Central memory CD8-positive, alpha-beta T cell (primary cell): ENCODE results near the gene GIMAP8.
"Not testable (repeated sequence)": the region's sequence is repeated elsewhere in the genome, so short reads cannot be mapped to it uniquely, and the experiment has no call there.

Experiments
- ATAC-seq: fragments of 150-1000 bp; cut with Tn5 transposase; replicated peaks from 2 replicates; pipeline ENCODE4 v1.10.0; 2022; ENCODE audit warnings: mild to moderate bottlenecking, moderate FRiP score, moderate number of reproducible peaks; ENCODE audit not compliant: poor library complexity, severe bottlenecking; ENCODE audit errors: extremely low read depth
- DNase-seq, 2 donors: peaks; one replicate each; pipeline ENCODE4 v3.0.0; 2021; ENCODE audit warnings: low spot score in 2 of 2
- H3K27ac Mint-ChIP-seq: one replicate; pipeline ENCODE4 v1.8.0; 2022; ENCODE audit warnings: low read depth, mild to moderate bottlenecking, moderate library complexity, mixed read lengths
- H3K27me3 Mint-ChIP-seq: one replicate; pipeline ENCODE4 v1.8.0; 2022; ENCODE audit warnings: mixed read lengths
- H3K36me3 Mint-ChIP-seq: one replicate; pipeline ENCODE4 v1.8.0; 2022; ENCODE audit warnings: mild to moderate bottlenecking, moderate library complexity, mixed read lengths; ENCODE audit not compliant: insufficient read depth
- H3K4me1 Mint-ChIP-seq: one replicate; pipeline ENCODE4 v1.8.0; 2022; ENCODE audit warnings: mixed read lengths
- H3K4me3 Mint-ChIP-seq: one replicate; pipeline ENCODE4 v1.8.0; 2022; ENCODE audit warnings: mild to moderate bottlenecking, moderate library complexity, mixed read lengths
- H3K9me3 Mint-ChIP-seq: one replicate; pipeline ENCODE4 v1.8.0; 2022; ENCODE audit warnings: mixed read lengths

GIMAP8 gene

GRCh38 chr7:150448789-150449147 is 1.7 kb upstream of the GIMAP8 start:
- DNase-seq (peak; percentile 80 to 84), ATAC-seq (peak; percentile 35)
- Mint-ChIP-seq H3K36me3 (peaks cover 18% of the 10 kb centered on the region), H3K4me1 (peaks cover 64% of the 10 kb centered on the region), H3K27me3 (no peaks in the 10 kb centered on the region), H3K9me3 (no peaks in the 10 kb centered on the region), H3K4me3 (peak overlapping the region; percentile 97), H3K27ac (peak overlapping the region; percentile 99)

- peaks cover 23% of the 10 kb centered on the region for H3K36me3 Mint-ChIP-seq
- ATAC-seq, result no peak
- H3K4me1 Mint-ChIP-seq, result peaks cover 70% of the 10 kb centered on the region
- H3K27me3 Mint-ChIP-seq, result no peaks in the 10 kb centered on the region
- no peaks in the 10 kb centered on the region for H3K9me3 Mint-ChIP-seq
- H3K27ac Mint-ChIP-seq, result peak overlapping the region; percentile 99
- DNase-seq, result no peak
- H3K4me3 Mint-ChIP-seq, result peak overlapping the region; percentile 97
Measured at GRCh38 chr7:150449206-150449952, 1.1 kb upstream of the GIMAP8 start.

GRCh38 chr7:150451097-150451793 is 815 bp downstream of the GIMAP8 start:
- peaks cover 2% of the 10 kb centered on the region for H3K9me3 Mint-ChIP-seq
- H3K27me3 Mint-ChIP-seq, result no peaks in the 10 kb centered on the region
- H3K4me1 Mint-ChIP-seq, result peaks cover 82% of the 10 kb centered on the region
- ATAC-seq (peak; percentile 59), DNase-seq (peak; percentile 35 to 37)
- H3K4me3 Mint-ChIP-seq, result peak overlapping the region; percentile 97
- peak overlapping the region; percentile 99 for H3K27ac Mint-ChIP-seq
- H3K36me3 Mint-ChIP-seq, result peaks cover 30% of the 10 kb centered on the region

GRCh38 chr7:150451833-150452461 is 1.5 kb downstream of the GIMAP8 start:
- Mint-ChIP-seq H3K4me1 (peaks cover 78% of the 10 kb centered on the region), H3K4me3 (peak overlapping the region; percentile 97), H3K27ac (peak overlapping the region; percentile 99), H3K36me3 (peaks cover 27% of the 10 kb centered on the region), H3K27me3 (no peaks in the 10 kb centered on the region), H3K9me3 (peaks cover 5% of the 10 kb centered on the region)
- ATAC-seq (no peak), DNase-seq (no peak)

GRCh38 chr7:150453181-150453580 is 2.8 kb downstream of the GIMAP8 start:
- Mint-ChIP-seq H3K36me3 (peaks cover 27% of the 10 kb centered on the region), H3K4me3 (peak overlapping the region; percentile 97), H3K27me3 (no peaks in the 10 kb centered on the region), H3K27ac (peak overlapping the region; percentile 99), H3K4me1 (peaks cover 81% of the 10 kb centered on the region), H3K9me3 (peaks cover 5% of the 10 kb centered on the region)
- DNase-seq, result no peak
- no peak for ATAC-seq

- ATAC-seq (no peak), DNase-seq (no peak)
- peaks cover 6% of the 10 kb centered on the region for H3K9me3 Mint-ChIP-seq
- H3K4me3 Mint-ChIP-seq, result peak overlapping the region; percentile 97
- peak overlapping the region; percentile 99 for H3K27ac Mint-ChIP-seq
- no peaks in the 10 kb centered on the region for H3K27me3 Mint-ChIP-seq
- H3K4me1 Mint-ChIP-seq, result peaks cover 80% of the 10 kb centered on the region
- H3K36me3 Mint-ChIP-seq, result peaks cover 29% of the 10 kb centered on the region
Measured at GRCh38 chr7:150453892-150454291, 3.5 kb downstream of the GIMAP8 start.

- peaks cover 22% of the 10 kb centered on the region for H3K36me3 Mint-ChIP-seq
- DNase-seq, H3K4me3 Mint-ChIP-seq, ATAC-seq, H3K27me3 Mint-ChIP-seq, H3K27ac Mint-ChIP-seq: not testable (repeated sequence)
- peaks cover 71% of the 10 kb centered on the region for H3K4me1 Mint-ChIP-seq
- H3K9me3 Mint-ChIP-seq, result peaks cover 21% of the 10 kb centered on the region
Measured at GRCh38 chr7:150457064-150457463, 6.6 kb downstream of the GIMAP8 start.

GRCh38 chr7:150458235-150458634 is 7.8 kb downstream of the GIMAP8 start:
- Mint-ChIP-seq H3K27ac (peak overlapping the region; percentile 6), H3K4me1 (peaks cover 66% of the 10 kb centered on the region), H3K27me3 (no peaks in the 10 kb centered on the region), H3K4me3 (no peak overlapping the region), H3K9me3 (peaks cover 28% of the 10 kb centered on the region), H3K36me3 (peaks cover 22% of the 10 kb centered on the region)
- DNase-seq, result no peak
- no peak for ATAC-seq

- Mint-ChIP-seq H3K36me3 (peaks cover 22% of the 10 kb centered on the region), H3K4me3 (no peak overlapping the region), H3K27me3 (no peaks in the 10 kb centered on the region), H3K9me3 (peaks cover 28% of the 10 kb centered on the region), H3K27ac (peak overlapping the region; percentile 6), H3K4me1 (peaks cover 66% of the 10 kb centered on the region)
- no peak for DNase-seq
- no peak for ATAC-seq
Measured at GRCh38 chr7:150458756-150459155, 8.3 kb downstream of the GIMAP8 start.

- Mint-ChIP-seq H3K36me3 (peaks cover 18% of the 10 kb centered on the region), H3K27me3 (no peaks in the 10 kb centered on the region), H3K4me3 (peak overlapping the region; percentile 43), H3K27ac (no peak overlapping the region), H3K9me3 (peaks cover 23% of the 10 kb centered on the region), H3K4me1 (peaks cover 66% of the 10 kb centered on the region)
- DNase-seq, result no peak
- no peak for ATAC-seq
Measured at GRCh38 chr7:150461520-150461919, 11.1 kb downstream of the GIMAP8 start.

GRCh38 chr7:150462413-150462812 is 12.0 kb downstream of the GIMAP8 start:
- peaks cover 22% of the 10 kb centered on the region for H3K9me3 Mint-ChIP-seq
- peaks cover 74% of the 10 kb centered on the region for H3K4me1 Mint-ChIP-seq
- H3K4me3 Mint-ChIP-seq, result no peak overlapping the region
- H3K27me3 Mint-ChIP-seq, result no peaks in the 10 kb centered on the region
- peaks cover 25% of the 10 kb centered on the region for H3K36me3 Mint-ChIP-seq
- no peak for DNase-seq
- no peak overlapping the region for H3K27ac Mint-ChIP-seq
- no peak for ATAC-seq

- DNase-seq, result no peak
- no peak for ATAC-seq
- H3K36me3 Mint-ChIP-seq, result peaks cover 32% of the 10 kb centered on the region
- H3K9me3 Mint-ChIP-seq, result peaks cover 22% of the 10 kb centered on the region
- H3K4me1 Mint-ChIP-seq, result peaks cover 75% of the 10 kb centered on the region
- no peaks in the 10 kb centered on the region for H3K27me3 Mint-ChIP-seq
- peak overlapping the region; percentile 26 for H3K27ac Mint-ChIP-seq
- peak overlapping the region; percentile 43 for H3K4me3 Mint-ChIP-seq
Measured at GRCh38 chr7:150463461-150463860, 13.0 kb downstream of the GIMAP8 start.
